Cardiac septum (tissue), 1 donor: ENCODE results near the gene YPEL3. TPM values are rescaled to one million over a fixed set of nuclear protein-coding genes. Genes with fewer than 3 reads are reported as not detected.

Experiments
- DNase-seq: peaks from one replicate; pipeline ENCODE4 v3.0.0-alpha.2; 2020; ENCODE audit warnings: low spot score
- intact Hi-C: fragments of 100-400 bp; cut with DNase I; formaldehyde crosslinking; loops from one replicate; pipeline ENCODE4 v1.14.0; 2022
- total RNA-seq: library from RNA; stranded (reverse); fragmentation: NEBNext Ultra II Directional; extraction: Animal tissue kit (Norgen Biotek cat#: 25700); gene quantifications from one replicate; pipeline ENCODE4 v1.2.1, GENCODE V29; 2021
- donor health status: DM: no; HTN: no; CAD: no.

Gene YPEL3
- total RNA-seq, 1 donor from 2014 or later, result 43.2 TPM

DNA sequence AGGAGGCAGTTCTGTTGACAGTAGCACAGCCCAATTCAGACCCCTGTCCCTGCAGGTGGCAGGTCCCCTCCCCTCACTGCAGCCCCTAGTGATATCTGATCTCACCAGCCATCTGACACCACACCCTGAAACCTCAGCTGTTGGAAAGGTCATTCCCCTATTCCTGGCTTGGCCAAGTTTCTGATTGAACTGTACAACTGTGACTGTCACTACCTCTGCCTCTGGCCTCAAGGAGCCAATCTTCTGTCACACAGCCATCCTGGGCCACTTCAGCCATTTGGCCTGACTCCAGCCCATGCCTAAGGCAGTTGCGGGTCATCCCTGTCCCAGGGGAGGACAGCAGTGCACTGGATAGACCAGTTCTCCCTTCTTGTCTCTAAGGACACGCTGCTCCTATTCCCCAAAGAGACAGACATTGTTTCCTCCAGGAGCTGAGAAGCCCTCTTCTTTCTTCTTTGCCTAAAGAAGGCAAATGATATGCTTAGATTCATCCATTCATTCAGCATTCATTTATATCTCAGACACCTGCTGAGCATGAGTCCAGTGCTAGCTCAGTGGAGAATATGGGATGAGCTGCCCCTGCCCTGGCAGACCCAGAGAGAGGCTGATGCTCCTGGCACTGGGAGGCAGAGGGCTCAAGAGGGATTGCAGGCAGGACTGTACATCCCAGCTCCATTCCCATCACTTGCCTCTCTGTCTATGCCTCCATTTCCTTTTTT lies 35.0 kb downstream of the YPEL3 start:
- intact Hi-C loops, result no loop called here
- DNase-seq, result no peak

DNA sequence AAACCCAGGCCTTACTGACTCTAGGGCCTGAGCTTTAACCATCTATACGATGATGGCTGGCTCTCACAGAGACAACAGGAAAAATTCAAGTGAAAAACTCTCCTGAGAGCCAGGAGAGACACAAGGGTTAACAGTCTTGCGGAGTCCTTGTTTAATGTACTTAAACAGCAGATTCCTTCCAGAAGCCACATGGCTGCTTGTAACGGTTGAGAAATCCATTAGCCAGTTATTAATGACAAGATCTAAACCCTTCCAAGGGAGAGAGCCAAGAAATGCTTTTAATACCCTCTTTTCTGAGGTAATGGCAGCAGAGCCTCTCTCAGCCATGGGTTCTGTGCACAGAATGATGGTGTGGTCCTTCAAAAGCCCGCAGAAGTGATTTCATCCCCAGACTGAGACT lies 35.7 kb downstream of the YPEL3 start:
- intact Hi-C loops, result no loop called here
- DNase-seq, result no peak

DNA sequence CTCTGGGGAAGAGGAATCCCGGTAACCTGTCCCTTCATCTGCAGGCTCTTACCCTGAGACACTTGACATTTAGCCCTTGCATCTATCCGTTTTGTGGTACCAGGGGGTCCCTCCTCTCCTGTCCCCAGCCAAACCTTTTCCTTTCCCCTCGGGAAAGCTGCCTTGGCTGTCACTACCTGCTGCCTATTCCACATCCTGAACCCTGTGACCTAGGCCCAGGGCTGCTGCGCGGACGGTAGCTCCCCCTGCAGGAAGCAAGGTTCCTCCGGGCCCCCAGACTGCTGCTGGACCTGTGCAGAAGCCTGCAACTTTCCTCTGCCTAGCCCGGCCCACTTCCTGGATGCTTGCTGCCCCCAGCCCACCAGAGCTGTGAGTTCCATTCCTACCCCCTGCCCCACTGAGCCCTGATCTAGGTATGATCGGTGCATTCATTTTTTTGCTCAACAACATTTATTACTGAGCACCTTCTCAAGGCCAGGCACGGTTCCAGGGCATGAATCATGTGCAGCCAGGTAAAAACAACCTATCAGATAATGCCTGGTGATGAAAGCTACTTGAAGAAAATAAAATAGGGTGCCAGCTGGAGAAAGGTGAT lies 41.0 kb downstream of the YPEL3 start:
- intact Hi-C loops, result no loop called here
- no peak for DNase-seq

DNA sequence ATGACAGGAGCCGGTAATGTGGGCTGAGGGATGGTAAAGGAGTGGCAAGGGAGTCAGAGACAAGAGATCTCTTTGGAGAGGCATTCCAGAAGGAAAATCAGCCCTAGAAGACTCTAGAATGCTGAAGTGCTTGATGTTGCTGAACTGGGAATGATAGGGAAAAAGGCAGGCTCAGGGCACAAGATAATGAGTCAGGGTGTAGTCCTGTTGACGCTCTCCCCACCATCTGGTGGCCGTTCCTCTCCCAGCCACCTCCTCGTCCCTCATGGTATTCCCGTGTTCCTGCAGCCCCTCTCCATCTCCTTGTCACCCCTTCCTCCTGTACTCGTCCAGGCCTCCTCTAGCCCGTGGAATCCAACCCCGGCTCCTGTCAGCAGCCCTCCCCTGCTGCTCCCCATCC lies 41.6 kb downstream of the YPEL3 start:
- intact Hi-C loops, result no loop called here
- DNase-seq, result no peak

DNA sequence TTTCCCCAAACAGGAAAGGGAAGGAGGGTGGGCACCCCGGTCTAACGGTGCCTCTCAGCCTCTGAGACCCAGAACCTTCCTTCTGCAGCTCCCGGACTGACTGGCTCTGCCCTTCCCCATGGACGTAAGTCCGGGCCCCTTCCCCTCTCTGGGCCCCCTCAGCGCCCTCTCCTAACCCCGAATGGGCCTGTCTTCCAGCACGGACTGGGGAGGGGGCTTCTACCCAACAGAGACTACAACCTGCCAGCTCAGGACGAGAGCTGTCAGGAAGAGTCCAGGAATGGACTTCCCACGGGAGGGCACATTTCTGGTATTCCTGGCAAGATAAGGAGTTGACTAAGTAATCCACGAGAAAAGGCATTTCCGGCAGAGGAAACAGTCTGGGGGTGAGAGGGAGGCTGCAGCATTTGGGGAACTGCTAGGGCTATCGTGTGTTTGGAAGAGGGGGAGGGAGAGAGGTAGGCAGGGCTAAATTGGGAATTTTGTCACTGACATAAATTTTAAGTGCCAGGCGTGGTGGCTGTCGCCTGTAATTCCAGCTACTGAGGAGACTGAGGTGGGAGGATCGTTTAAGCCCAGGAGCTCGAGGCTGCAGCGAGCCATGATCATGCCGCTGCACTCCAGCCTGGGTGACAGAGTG lies 42.5 kb downstream of the YPEL3 start:
- no peak for DNase-seq
- intact Hi-C loops, result no loop called here

DNA sequence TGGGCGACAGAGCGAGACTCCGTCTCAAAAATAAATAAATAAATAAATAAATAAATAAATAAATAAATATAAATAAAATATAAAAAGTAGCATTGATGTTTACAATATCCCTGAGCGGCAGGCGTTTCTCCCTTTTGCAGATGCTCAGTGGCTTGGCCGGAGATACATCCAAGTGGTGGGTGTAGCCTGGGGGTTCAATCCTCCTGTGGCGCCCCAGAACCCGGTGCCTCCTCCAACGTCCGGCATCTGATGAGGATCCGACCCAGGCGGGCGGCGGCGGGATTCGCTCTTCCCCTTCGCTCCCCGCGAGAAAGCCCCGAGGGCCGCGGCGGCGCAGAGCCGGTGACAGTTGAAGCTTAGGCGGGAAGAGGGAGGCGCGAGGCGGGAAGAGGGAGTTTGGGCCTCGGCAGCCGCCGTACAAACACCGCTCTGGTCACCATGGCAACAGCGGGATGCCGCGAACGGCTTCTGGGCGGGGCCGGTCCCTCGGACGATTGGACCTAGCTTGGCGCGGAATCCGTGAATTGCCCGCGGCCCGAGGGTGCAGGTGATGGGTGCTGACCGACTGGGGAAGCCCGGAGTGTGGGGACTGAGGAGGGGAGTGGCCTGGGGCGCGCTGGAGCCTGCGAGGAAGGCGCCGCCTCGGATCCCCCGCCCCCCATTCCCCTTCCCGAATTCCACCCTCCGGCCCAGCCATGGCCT lies 43.2 kb downstream of the YPEL3 start:
- DNase-seq, result peak; percentile 96
- intact Hi-C loops, result no loop called here

DNA sequence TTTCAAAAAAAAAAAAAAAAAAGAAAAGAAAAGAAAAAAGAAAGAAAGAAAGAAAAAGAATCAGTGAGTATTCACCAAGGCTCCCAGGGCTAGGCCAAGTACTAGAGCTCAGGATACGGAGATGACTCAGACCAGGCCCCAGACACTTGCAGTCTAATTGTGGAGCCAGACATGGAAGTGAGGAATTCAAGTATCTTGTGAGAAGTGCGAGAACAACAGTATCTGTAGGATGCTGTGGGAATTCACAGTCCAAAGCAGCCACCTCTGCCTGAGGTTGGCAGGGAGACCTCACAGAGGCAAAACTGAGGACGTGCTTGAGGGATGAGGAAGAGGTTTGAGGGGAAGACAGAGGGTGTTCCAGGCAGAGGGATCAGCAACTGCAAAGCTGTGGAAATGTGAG lies 44.5 kb downstream of the YPEL3 start:
- intact Hi-C loops, result no loop called here

DNA sequence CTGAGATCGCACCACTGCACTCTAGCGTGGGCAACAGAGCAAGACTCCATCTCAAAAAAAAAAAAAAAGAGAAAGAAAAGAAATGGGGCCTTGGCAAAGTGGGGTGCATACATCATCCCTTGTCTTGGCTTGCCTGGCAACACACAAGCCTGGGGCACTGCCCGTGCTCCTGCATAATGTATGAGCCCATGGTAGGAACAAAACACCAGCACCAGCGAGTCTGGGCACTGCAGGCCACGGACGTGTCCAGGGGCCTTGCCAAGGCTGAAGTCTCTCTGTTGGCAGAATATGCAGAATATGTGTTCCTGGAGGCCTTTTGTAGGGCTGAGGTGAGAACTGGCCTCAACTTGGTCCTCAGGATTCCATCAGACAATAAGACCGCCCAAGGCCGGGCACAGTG lies 46.1 kb downstream of the YPEL3 start:
- intact Hi-C loops, result no loop called here
- DNase-seq, result no peak

More for the DNA sequence above, 44.5 kb downstream of the YPEL3 start:
- DNase-seq, result no peak

DNA sequence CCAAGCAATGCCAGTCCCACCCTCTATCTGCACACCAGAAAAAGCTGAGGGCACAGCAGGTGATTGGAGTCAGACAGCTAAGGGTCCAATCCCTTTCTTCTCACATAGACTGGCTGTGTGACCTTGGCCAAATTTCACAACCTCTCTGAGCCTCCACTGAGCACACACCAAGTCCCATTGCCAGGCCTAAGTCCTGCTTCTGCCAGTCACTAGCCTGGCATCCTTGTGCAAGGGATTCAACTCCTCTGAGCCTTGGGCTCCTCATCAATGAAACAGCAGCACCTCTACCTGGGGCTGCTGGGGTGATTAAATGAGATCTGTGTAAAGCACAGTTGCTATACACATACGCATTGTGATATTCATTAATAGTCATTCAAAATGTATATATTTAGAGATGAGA lies 49.4 kb downstream of the YPEL3 start:
- intact Hi-C loops, result no loop called here
- DNase-seq, result no peak

DNA sequence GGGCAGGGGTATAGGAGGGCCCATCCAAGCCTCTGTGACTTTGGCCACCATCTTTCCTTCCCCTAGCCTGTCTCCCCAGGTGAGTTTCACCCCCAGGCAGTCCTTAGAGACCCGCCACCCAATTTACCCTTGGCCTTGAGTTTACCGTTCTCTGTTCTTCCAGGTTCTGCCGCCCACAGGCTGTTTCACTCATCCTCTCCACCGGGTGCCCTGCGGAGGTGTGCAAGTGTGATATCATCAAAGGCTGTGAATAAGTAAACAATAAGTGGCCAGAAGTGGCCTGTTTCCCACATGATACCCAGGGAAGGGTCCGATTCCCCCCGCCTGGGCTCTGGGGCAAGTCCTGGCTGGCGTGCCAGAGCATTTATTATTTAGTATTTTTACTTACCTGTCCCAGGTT lies 49.8 kb downstream of the YPEL3 start:
- intact Hi-C loops, result no loop called here
- DNase-seq, result no peak

Other genes starting within 250 kb of the YPEL3 start
- 73.8 TPM for gene CDIPT, start 233.0 kb downstream of the YPEL3 start, total RNA-seq
- gene SEZ6L2, start 196.7 kb downstream of the YPEL3 start, total RNA-seq, result 1.2 TPM
- gene ASPHD1, start 195.7 kb downstream of the YPEL3 start, total RNA-seq, result 0.38 TPM
- 10.7 TPM for gene KCTD13, start 170.0 kb downstream of the YPEL3 start, total RNA-seq
- 66.4 TPM for gene TMEM219, start 134.1 kb downstream of the YPEL3 start, total RNA-seq
- 38.9 TPM for gene TAOK2, start 122.3 kb downstream of the YPEL3 start, total RNA-seq
- 17.4 TPM for gene HIRIP3, start 100.6 kb downstream of the YPEL3 start, total RNA-seq
- 36.8 TPM for gene INO80E, start 100.0 kb downstream of the YPEL3 start, total RNA-seq
- 0.38 TPM for gene DOC2A, start 85.2 kb downstream of the YPEL3 start, total RNA-seq
- not detected for gene C16orf92, start 73.0 kb downstream of the YPEL3 start, total RNA-seq
- gene TLCD3B, start 64.9 kb downstream of the YPEL3 start, total RNA-seq, result not detected
- 3,068 TPM for gene ALDOA, start 30.5 kb downstream of the YPEL3 start, total RNA-seq
- gene PPP4C, start 20.2 kb downstream of the YPEL3 start, total RNA-seq, result 44.1 TPM
- 0.57 TPM for gene TBX6, start 4.3 kb downstream of the YPEL3 start, total RNA-seq
- 3.0 TPM for gene GDPD3, start 17.3 kb upstream of the YPEL3 start, total RNA-seq
- gene MAPK3, start 27.0 kb upstream of the YPEL3 start, total RNA-seq, result 47.8 TPM
- 7.4 TPM for gene CORO1A, start 87.4 kb upstream of the YPEL3 start, total RNA-seq
- 59.6 TPM for gene BOLA2B, start 97.5 kb upstream of the YPEL3 start, total RNA-seq
- 24.9 TPM for gene SLX1A, start 97.7 kb upstream of the YPEL3 start, total RNA-seq
- gene SULT1A3, start 103.0 kb upstream of the YPEL3 start, total RNA-seq, result 7.0 TPM
- gene NPIPB13, start 152.3 kb upstream of the YPEL3 start, total RNA-seq, result 3.2 TPM